Stimulated activated CD8-positive, alpha-beta memory T cell treated with anti-CD3 and anti-CD28 coated beads, Interleukin-2, amount 100 ng/mL, for 48 hours (primary cell): ENCODE data around the gene EML3.
A peak's percentile ranks its signal among the peaks of the same experiment; 100 is the strongest.
"Not testable (repeated sequence)": the region's sequence is repeated elsewhere in the genome, so short reads cannot be mapped to it uniquely, and the experiment has no call there.

ENCODE experiments used
- DNase-seq, 2 donors: peaks; one replicate each; pipeline ENCODE4 v3.0.0-alpha.2; 2020; ENCODE audit warnings: low read depth in 2 of 2

Gene EML3

GRCh38 chr11:62621567-62622470 lies 9.2 kb upstream of the EML3 start, which contains the start of gene B3GAT3:
Gene B3GAT3 (minus strand): TSS chr11:62621986. CDS start chr11:62621947, 39 bp downstream.
- DNase-seq: peak; percentile 95 to 96

- no peak for DNase-seq
Measured at GRCh38 chr11:62621027-62621566, 8.5 kb upstream of the EML3 start.

- not testable (repeated sequence) for DNase-seq
Measured at GRCh38 chr11:62616957-62617356, 4.4 kb upstream of the EML3 start.

- no peak for DNase-seq
Measured at GRCh38 chr11:62615521-62615920, 2.9 kb upstream of the EML3 start.

- DNase-seq: peak; percentile 32
Measured at GRCh38 chr11:62614275-62614674, 1.7 kb upstream of the EML3 start.

GRCh38 chr11:62613291-62613778 lies 760 bp upstream of the EML3 start:
- DNase-seq: no peak

GRCh38 chr11:62611705-62612365 lies 740 bp downstream of the EML3 start:
- peak; percentile 37 to 48 for DNase-seq

- DNase-seq: no peak
Measured at GRCh38 chr11:62610814-62611704, 1.5 kb downstream of the EML3 start.

GRCh38 chr11:62610403-62610802 lies 2.2 kb downstream of the EML3 start:
- no peak for DNase-seq

- no peak for DNase-seq
Measured at GRCh38 chr11:62608776-62609175, 3.8 kb downstream of the EML3 start.

GRCh38 chr11:62607714-62608113 lies 4.9 kb downstream of the EML3 start:
- no peak for DNase-seq

GRCh38 chr11:62605902-62606301 lies 6.7 kb downstream of the EML3 start:
- no peak for DNase-seq

- DNase-seq: no peak
Measured at GRCh38 chr11:62605467-62605866, 7.1 kb downstream of the EML3 start.

GRCh38 chr11:62604460-62605120 lies 8.0 kb downstream of the EML3 start:
- DNase-seq: no peak

GRCh38 chr11:62603776-62604299 lies 8.7 kb downstream of the EML3 start:
- no peak for DNase-seq

GRCh38 chr11:62603072-62603408 lies 9.5 kb downstream of the EML3 start:
- no peak for DNase-seq

GRCh38 chr11:62602141-62603071 lies 10.2 kb downstream of the EML3 start:
- peak in 1 of 2 donors; percentile 34 for DNase-seq

- DNase-seq: peak; percentile 96 to 100
Measured at GRCh38 chr11:62601372-62602140, 11.0 kb downstream of the EML3 start, which contains the start of gene MTA2. Gene MTA2 (minus strand): TSS chr11:62601865. CDS start chr11:62601450, 415 bp downstream.

- DNase-seq: peak; percentile 27 to 32
Measured at GRCh38 chr11:62601122-62601371, 11.5 kb downstream of the EML3 start.
